Subcutaneous adipose tissue (tissue), 4 donors: ENCODE measurements around the gene ATP1B1. TPM values are rescaled to one million over a fixed set of nuclear protein-coding genes. Genes with fewer than 3 reads are reported as not detected.

Experiments used
- CTCF ChIP-seq: fragments of 450-650 bp; IDR thresholded peaks from one replicate; pipeline ENCODE4 v1.5.1; 2016; ENCODE audit warnings: low read depth, mild to moderate bottlenecking, control low read depth, antibody characterized with exemption, moderate library complexity
- total RNA-seq, 4 donors: library from RNA; depleted of rRNA; stranded (reverse); fragments of >200 nt; gene quantifications; one replicate each; pipeline ENCODE4 v1.1.0, GENCODE V29; 2016

Gene ATP1B1
- total RNA-seq, 4 donors from 2014 or later = 12.2 to 77.9 (median 14.7) TPM

GRCh38 chr1:169087876-169088275, 18.6 kb upstream of the ATP1B1 start:
- no peak for TF ChIP-seq CTCF

GRCh38 chr1:169089776-169090175, 16.7 kb upstream of the ATP1B1 start:
- no peak for TF ChIP-seq CTCF

GRCh38 chr1:169090308-169090899, 16.1 kb upstream of the ATP1B1 start:
- no peak for TF ChIP-seq CTCF

- no peak for TF ChIP-seq CTCF
Observed at GRCh38 chr1:169090900-169091311, 15.6 kb upstream of the ATP1B1 start.

GRCh38 chr1:169091480-169091941, 15.0 kb upstream of the ATP1B1 start:
- TF ChIP-seq CTCF = no peak

GRCh38 chr1:169092399-169092798, 14.1 kb upstream of the ATP1B1 start:
- no peak for TF ChIP-seq CTCF

- TF ChIP-seq CTCF = no peak
Observed at GRCh38 chr1:169094897-169095569, 11.5 kb upstream of the ATP1B1 start.
